ENCODE measurements around the gene NXF3. TPM values are rescaled to one million over a fixed set of nuclear protein-coding genes. Genes with fewer than 3 reads are reported as not detected.

The NXF3 gene
- total RNA-seq, 4 donors from 2014 or later, result 2.1 to 8.3 (median 3.5) TPM

GRCh38 chrX:103056902-103057301 lies 36.0 kb downstream of the NXF3 start:
- TF ChIP-seq CTCF (IDR thresholded peaks at IDR 0.05; ENCODE audit: low read depth), result no peak

- TF ChIP-seq CTCF (IDR thresholded peaks at IDR 0.05; ENCODE audit: low read depth), result no peak
Observed at GRCh38 chrX:103052625-103053024, 40.3 kb downstream of the NXF3 start.

GRCh38 chrX:103051260-103051789 lies 41.6 kb downstream of the NXF3 start:
- TF ChIP-seq CTCF (IDR thresholded peaks at IDR 0.05; ENCODE audit: low read depth), result no peak

Other genes starting within 250 kb of the NXF3 start
- 1 to 10 TPM in 3 of 4 donors, not detected in 1; 2.2 to 4.9 (median 3.6) TPM for gene RAB40AL, start 155.9 kb downstream of the NXF3 start, total RNA-seq
- not detected for gene BEX1, start 29.0 kb downstream of the NXF3 start, total RNA-seq
- 10 to 100 TPM; 13.9 to 36.7 (median 15.5) TPM for gene BEX4, start 122.0 kb upstream of the NXF3 start, total RNA-seq
- gene TCEAL8, start 162.0 kb upstream of the NXF3 start, total RNA-seq, result 10 to 100 TPM; 44.8 to 72.1 (median 57.8) TPM
- gene TCEAL5, start 183.6 kb upstream of the NXF3 start, total RNA-seq, result not detected
- gene BEX2, start 217.8 kb upstream of the NXF3 start, total RNA-seq, result 1 to 10 TPM in 3 of 4 donors, not detected in 1; 1.1 to 1.5 (median 1.3) TPM
- 1 to 10 TPM; 2.6 to 4.8 (median 3.8) TPM for gene TCEAL7, start 237.1 kb upstream of the NXF3 start, total RNA-seq

All from subcutaneous adipose tissue (tissue), 4 donors.